Natural killer cell (primary cell): Measurements from ENCODE around the gene CHCHD4. TPM values are rescaled to one million over a fixed set of nuclear protein-coding genes. Genes with fewer than 3 reads are reported as not detected.

ENCODE experiments used
- ATAC-seq, 3 donors: fragments of 150-1000 bp in 2 of 3; fragments of 200-7000 bp in 1 of 3; cut with Tn5 transposase; 1 replicate in 1 of 3; 2 replicates in 2 of 3; pipeline ENCODE4 v1.10.0; 2021; ENCODE audit warnings: mild to moderate bottlenecking in 2 of 3, moderate library complexity in 2 of 3
- DNase-seq, 2 donors: peaks; one replicate each; pipeline versions ENCODE4 v3.0.0 to v3.0.0-alpha.2; 2013 to 2021; ENCODE audit warnings: mixed read lengths in 1 of 2
- H3K27ac ChIP-seq: one replicate; pipeline ENCODE4 v1.5.1; 2013; ENCODE audit warnings: mild to moderate bottlenecking, low read length
- H3K27me3 ChIP-seq: one replicate; pipeline ENCODE4 v1.6.1; 2013; ENCODE audit warnings: low read length; ENCODE audit not compliant: control insufficient read depth, insufficient read depth
- H3K36me3 ChIP-seq: one replicate; pipeline ENCODE4 v1.6.1; 2013; ENCODE audit warnings: low read length; ENCODE audit not compliant: control insufficient read depth, insufficient read depth
- H3K4me1 ChIP-seq: one replicate; pipeline ENCODE4 v1.6.1; 2013; ENCODE audit warnings: low read length; ENCODE audit not compliant: control insufficient read depth, insufficient read depth
- H3K4me3 ChIP-seq: one replicate; pipeline ENCODE4 v1.5.1; 2013; ENCODE audit warnings: low read length
- H3K9me3 ChIP-seq: one replicate; pipeline ENCODE4 v1.6.1; 2013; ENCODE audit warnings: low read length; ENCODE audit not compliant: control insufficient read depth, insufficient read depth
- H3K27ac Mint-ChIP-seq, 2 donors: one replicate each; pipeline ENCODE4 v1.8.0; 2022; ENCODE audit warnings: mild to moderate bottlenecking in 2 of 2, mixed read lengths in 2 of 2, moderate library complexity in 1 of 2
- H3K27me3 Mint-ChIP-seq, 2 donors: one replicate each; pipeline ENCODE4 v1.8.0; 2022; ENCODE audit warnings: low read depth in 2 of 2, mixed read lengths in 2 of 2
- H3K36me3 Mint-ChIP-seq: one replicate; pipeline ENCODE4 v1.8.0; 2022; ENCODE audit warnings: mixed read lengths
- H3K4me1 Mint-ChIP-seq, 2 donors: one replicate each; pipeline ENCODE4 v1.8.0; 2022; ENCODE audit warnings: mixed read lengths in 2 of 2
- H3K4me3 Mint-ChIP-seq: one replicate; pipeline ENCODE4 v1.8.0; 2022; ENCODE audit warnings: mild to moderate bottlenecking, moderate library complexity, mixed read lengths
- H3K9me3 Mint-ChIP-seq, 2 donors: one replicate each; pipeline ENCODE4 v1.8.0; 2022; ENCODE audit warnings: mixed read lengths in 2 of 2
- CTCF ChIP-seq: fragments of 200-600 bp; IDR thresholded peaks from one replicate; pipeline ENCODE4 v1.8.0; 2022; ENCODE audit warnings: antibody characterized with exemption
- WGBS: methylation state at CpG from one replicate; pipeline ENCODE4 v1.1.7; 2013; ENCODE audit warnings: missing lambda C conversion rate; ENCODE audit not compliant: insufficient coverage; 5-methylcytosine and 5-hydroxymethylcytosine counted together
- intact Hi-C: fragments of 100-400 bp; cut with micrococcal nuclease; formaldehyde crosslinking; loops from one replicate; pipeline ENCODE4 v1.14.2; 2022
- total RNA-seq, 4 donors: library from RNA; stranded (reverse); fragments of 120-200 nt in 1 of 4; gene quantifications; one replicate each; pipeline versions ENCODE4 v1.2.3 to v1.2.4, GENCODE V29; 2013 to 2022

The CHCHD4 gene
- total RNA-seq, 3 donors from 2014 or later (not counting 1 experiment from before 2014, with no cell fraction given) = 2.1 to 4.3 (median 3.4) TPM

- Mint-ChIP-seq H3K4me1 (peaks cover 4 to 21% of the 10 kb centered on the region in 2 donors), H3K36me3 (no peaks in the 10 kb centered on the region), H3K27me3 (no peaks in the 10 kb centered on the region), H3K4me3 (no peak overlapping the region), H3K27ac (peak overlapping the region; percentile 47 to 58), H3K9me3 (no peaks in the 10 kb centered on the region)
- Histone ChIP-seq H3K4me3 (no peak overlapping the region), H3K36me3 (peaks cover 53% of the 10 kb centered on the region), H3K27me3 (no peaks in the 10 kb centered on the region), H3K27ac (no peak overlapping the region), H3K9me3 (no peaks in the 10 kb centered on the region), H3K4me1 (peaks cover 11% of the 10 kb centered on the region)
- ATAC-seq = no peak
- no peak for DNase-seq
- intact Hi-C loops = no loop called here
- TF ChIP-seq CTCF = no peak
- 95% methylated on average over 9 of the region's 9 CpGs for WGBS
These were observed 25.4 kb upstream of the CHCHD4 start for GRCh38 chr3:14150078-14150477.

GRCh38 chr3:14148041-14148985 lies 23.6 kb upstream of the CHCHD4 start:
- peaks cover 26% of the 10 kb centered on the region for H3K4me1 ChIP-seq
- no peak overlapping the region for H3K27ac ChIP-seq
- intact Hi-C loops = loop anchor here (10.0 kb wide), 1 partner anchor 1646 kb away; the partner anchor contains the start of gene ANKRD28
- no peaks in the 10 kb centered on the region for H3K27me3 Mint-ChIP-seq
- no peaks in the 10 kb centered on the region for H3K9me3 Mint-ChIP-seq
- TF ChIP-seq CTCF = no peak
- H3K4me3 ChIP-seq = no peak overlapping the region
- H3K36me3 Mint-ChIP-seq = no peaks in the 10 kb centered on the region
- H3K4me1 Mint-ChIP-seq = peaks cover 19 to 37% of the 10 kb centered on the region in 2 donors
- H3K27me3 ChIP-seq = no peaks in the 10 kb centered on the region
- no peak for ATAC-seq
- 97% methylated on average over 28 of the region's 28 CpGs for WGBS
- peak overlapping the region; percentile 95 to 100 for H3K27ac Mint-ChIP-seq
- H3K36me3 ChIP-seq = peaks cover 41% of the 10 kb centered on the region
- no peaks in the 10 kb centered on the region for H3K9me3 ChIP-seq
- no peak overlapping the region for H3K4me3 Mint-ChIP-seq
- no peak for DNase-seq

GRCh38 chr3:14147617-14148016 lies 22.9 kb upstream of the CHCHD4 start:
- ATAC-seq (no peak), DNase-seq (no peak)
- Mint-ChIP-seq H3K36me3 (no peaks in the 10 kb centered on the region), H3K4me3 (peak overlapping the region; percentile 57), H3K27me3 (no peaks in the 10 kb centered on the region), H3K9me3 (no peaks in the 10 kb centered on the region), H3K27ac (peak overlapping the region; percentile 95 to 100), H3K4me1 (peaks cover 25 to 41% of the 10 kb centered on the region in 2 donors)
- no peaks in the 10 kb centered on the region for H3K27me3 ChIP-seq
- H3K36me3 ChIP-seq = peaks cover 40% of the 10 kb centered on the region
- H3K4me1 ChIP-seq = peaks cover 30% of the 10 kb centered on the region
- H3K9me3 ChIP-seq = no peaks in the 10 kb centered on the region
- WGBS = 96% methylated on average over 12 of the region's 12 CpGs
- intact Hi-C loops = loop anchor here (10.0 kb wide), 1 partner anchor 1647 kb away; the partner anchor contains the start of gene ANKRD28
- H3K27ac ChIP-seq = no peak overlapping the region
- no peak overlapping the region for H3K4me3 ChIP-seq
- no peak for TF ChIP-seq CTCF
